GM12878 (cell line): ENCODE data around the gene NUTM2E.
"Not testable (repeated sequence)": the region's sequence is repeated elsewhere in the genome, so short reads cannot be mapped to it uniquely, and the experiment has no call there.

Experiments used
- ATF3 ChIP-seq: IDR thresholded peaks from 2 replicates; pipeline ENCODE4 v1.6.1; 2011; ENCODE audit warnings: low read depth, mild to moderate bottlenecking, low read length, moderate library complexity, borderline replicate concordance; ENCODE audit errors: extremely low read depth
- BHLHE40 ChIP-seq, 2 experiments: fragments of 450-650 bp in 1 of 2; IDR thresholded peaks; 2 replicates each; pipeline ENCODE4 v1.6.1; 2011 to 2017; ENCODE audit warnings: low read depth in 2 of 2, borderline replicate concordance in 1 of 2, improper control_type of control experiment in 1 of 2, low read length in 1 of 2, mild to moderate bottlenecking in 1 of 2
- CTCF ChIP-seq, 3 experiments: IDR thresholded peaks in 2 of 3; conservative IDR thresholded peaks in 1 of 3; 2 replicates each; pipeline ENCODE4 v1.5.1; 2011; ENCODE audit warnings: low read depth in 3 of 3, low read length in 3 of 3, mild to moderate bottlenecking in 3 of 3, control low read depth in 2 of 3, moderate library complexity in 2 of 3, inconsistent platforms in 1 of 3, mixed read lengths in 1 of 3; ENCODE audit not compliant: control insufficient read depth in 2 of 3, insufficient read depth in 1 of 3; ENCODE audit errors: extremely low read depth in 1 of 3
- ELK1 ChIP-seq: IDR thresholded peaks from 2 replicates; pipeline ENCODE4 v1.6.1; 2012; ENCODE audit warnings: low read depth, low read length, improper control_type of control experiment
- EZH2 ChIP-seq: IDR thresholded peaks from 2 replicates; pipeline ENCODE4 v1.6.1; 2012; ENCODE audit warnings: low read depth, mild to moderate bottlenecking, control low read depth, inconsistent platforms, low read length, borderline replicate concordance; ENCODE audit not compliant: control insufficient read depth
- GABPA ChIP-seq: IDR thresholded peaks from 2 replicates; pipeline ENCODE4 v1.6.1; 2014; ENCODE audit warnings: antibody characterized with exemption, low read depth, mild to moderate bottlenecking, inconsistent platforms
- POLR2A ChIP-seq: IDR thresholded peaks from 2 replicates; pipeline ENCODE4 v1.6.1; 2011; ENCODE audit warnings: low read depth, mild to moderate bottlenecking, low read length
- POLR2AphosphoS5 ChIP-seq: IDR thresholded peaks from 2 replicates; pipeline ENCODE4 v1.6.1; 2011; ENCODE audit warnings: mild to moderate bottlenecking, low read length, inconsistent platforms
- RFX5 ChIP-seq: IDR thresholded peaks from 2 replicates; pipeline ENCODE4 v1.6.1; 2011; ENCODE audit warnings: low read depth, low read length, improper control_type of control experiment
- YY1 ChIP-seq: IDR thresholded peaks from 2 replicates; pipeline ENCODE4 v1.6.1; 2011; ENCODE audit warnings: low read depth, mild to moderate bottlenecking, low read length
- ZNF274 ChIP-seq: IDR thresholded peaks from one replicate; pipeline ENCODE4 v1.8.0; 2011; ENCODE audit not compliant: insufficient read length, insufficient read depth
- TF ChIP-seq, protein P1 (sequence below): fragments of 450-650 bp; IDR thresholded peaks from 2 replicates; pipeline ENCODE4 v1.6.1; 2016; ENCODE audit warnings: mild to moderate bottlenecking, moderate library complexity, borderline replicate concordance
- TF ChIP-seq, protein P2 (sequence below): IDR thresholded peaks from 2 replicates; pipeline ENCODE4 v1.6.1; 2011; ENCODE audit warnings: mild to moderate bottlenecking, low read depth, low read length, moderate library complexity; ENCODE audit not compliant: insufficient replicate concordance
- TF ChIP-seq, protein P3 (sequence below): IDR thresholded peaks from 2 replicates; pipeline ENCODE4 v1.6.1; 2011; ENCODE audit warnings: low read depth, low read length, improper control_type of control experiment, borderline replicate concordance

GRCh38 chr10:79789351-79789750 lies 37.2 kb upstream of the NUTM2E start:
- TF ChIP-seq, protein P1, sequence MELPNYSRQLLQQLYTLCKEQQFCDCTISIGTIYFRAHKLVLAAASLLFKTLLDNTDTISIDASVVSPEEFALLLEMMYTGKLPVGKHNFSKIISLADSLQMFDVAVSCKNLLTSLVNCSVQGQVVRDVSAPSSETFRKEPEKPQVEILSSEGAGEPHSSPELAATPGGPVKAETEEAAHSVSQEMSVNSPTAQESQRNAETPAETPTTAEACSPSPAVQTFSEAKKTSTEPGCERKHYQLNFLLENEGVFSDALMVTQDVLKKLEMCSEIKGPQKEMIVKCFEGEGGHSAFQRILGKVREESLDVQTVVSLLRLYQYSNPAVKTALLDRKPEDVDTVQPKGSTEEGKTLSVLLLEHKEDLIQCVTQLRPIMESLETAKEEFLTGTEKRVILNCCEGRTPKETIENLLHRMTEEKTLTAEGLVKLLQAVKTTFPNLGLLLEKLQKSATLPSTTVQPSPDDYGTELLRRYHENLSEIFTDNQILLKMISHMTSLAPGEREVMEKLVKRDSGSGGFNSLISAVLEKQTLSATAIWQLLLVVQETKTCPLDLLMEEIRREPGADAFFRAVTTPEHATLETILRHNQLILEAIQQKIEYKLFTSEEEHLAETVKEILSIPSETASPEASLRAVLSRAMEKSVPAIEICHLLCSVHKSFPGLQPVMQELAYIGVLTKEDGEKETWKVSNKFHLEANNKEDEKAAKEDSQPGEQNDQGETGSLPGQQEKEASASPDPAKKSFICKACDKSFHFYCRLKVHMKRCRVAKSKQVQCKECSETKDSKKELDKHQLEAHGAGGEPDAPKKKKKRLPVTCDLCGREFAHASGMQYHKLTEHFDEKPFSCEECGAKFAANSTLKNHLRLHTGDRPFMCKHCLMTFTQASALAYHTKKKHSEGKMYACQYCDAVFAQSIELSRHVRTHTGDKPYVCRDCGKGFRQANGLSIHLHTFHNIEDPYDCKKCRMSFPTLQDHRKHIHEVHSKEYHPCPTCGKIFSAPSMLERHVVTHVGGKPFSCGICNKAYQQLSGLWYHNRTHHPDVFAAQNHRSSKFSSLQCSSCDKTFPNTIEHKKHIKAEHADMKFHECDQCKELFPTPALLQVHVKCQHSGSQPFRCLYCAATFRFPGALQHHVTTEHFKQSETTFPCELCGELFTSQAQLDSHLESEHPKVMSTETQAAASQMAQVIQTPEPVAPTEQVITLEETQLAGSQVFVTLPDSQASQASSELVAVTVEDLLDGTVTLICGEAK = not testable (repeated sequence)
- TF ChIP-seq, protein P2, sequence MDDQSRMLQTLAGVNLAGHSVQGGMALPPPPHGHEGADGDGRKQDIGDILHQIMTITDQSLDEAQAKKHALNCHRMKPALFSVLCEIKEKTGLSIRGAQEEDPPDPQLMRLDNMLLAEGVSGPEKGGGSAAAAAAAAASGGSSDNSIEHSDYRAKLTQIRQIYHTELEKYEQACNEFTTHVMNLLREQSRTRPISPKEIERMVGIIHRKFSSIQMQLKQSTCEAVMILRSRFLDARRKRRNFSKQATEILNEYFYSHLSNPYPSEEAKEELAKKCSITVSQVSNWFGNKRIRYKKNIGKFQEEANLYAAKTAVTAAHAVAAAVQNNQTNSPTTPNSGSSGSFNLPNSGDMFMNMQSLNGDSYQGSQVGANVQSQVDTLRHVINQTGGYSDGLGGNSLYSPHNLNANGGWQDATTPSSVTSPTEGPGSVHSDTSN = not testable (repeated sequence)
- not testable (repeated sequence) for TF ChIP-seq CTCF (IDR thresholded peaks at IDR 0.05 in 2 of 3, conservative IDR thresholded peaks at IDR 0.05 in 1 of 3; ENCODE audit: control insufficient read depth in 2 of 3, extremely low read depth in 1 of 3, insufficient read depth in 1 of 3, low read depth in 3 of 3, low read length in 3 of 3); POLR2AphosphoS5; ATF3; YY1; BHLHE40 (IDR thresholded peaks at IDR 0.05; ENCODE audit: borderline replicate concordance in 1 of 2, low read depth in 2 of 2, low read length in 1 of 2); RFX5; GABPA; ELK1; POLR2A; ZNF274; EZH2
- TF ChIP-seq, protein P3, sequence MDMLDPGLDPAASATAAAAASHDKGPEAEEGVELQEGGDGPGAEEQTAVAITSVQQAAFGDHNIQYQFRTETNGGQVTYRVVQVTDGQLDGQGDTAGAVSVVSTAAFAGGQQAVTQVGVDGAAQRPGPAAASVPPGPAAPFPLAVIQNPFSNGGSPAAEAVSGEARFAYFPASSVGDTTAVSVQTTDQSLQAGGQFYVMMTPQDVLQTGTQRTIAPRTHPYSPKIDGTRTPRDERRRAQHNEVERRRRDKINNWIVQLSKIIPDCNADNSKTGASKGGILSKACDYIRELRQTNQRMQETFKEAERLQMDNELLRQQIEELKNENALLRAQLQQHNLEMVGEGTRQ = not testable (repeated sequence)
